ENCODE data around the gene GALNTL6. TPM values are rescaled to one million over a fixed set of nuclear protein-coding genes. Genes with fewer than 3 reads are reported as not detected.
"Not testable (repeated sequence)": the region's sequence is repeated elsewhere in the genome, so short reads cannot be mapped to it uniquely, and the experiment has no call there.

Gene GALNTL6
- total and polyA plus RNA-seq, 7 donors: 0.14 to 2.5 (median 0.42) TPM; not detected in 1

- H3K27ac ChIP-seq: no peak overlapping the region
- intact Hi-C loops (cut with DNase I): no loop called here
- no peaks in the 10 kb centered on the region for H3K27me3 ChIP-seq
- no peaks in the 10 kb centered on the region for H3K9me3 ChIP-seq
- H3K4me3 ChIP-seq: no peak overlapping the region
- no peaks in the 10 kb centered on the region for H3K4me1 ChIP-seq
- 94% methylated on average over 11 of the region's 11 CpGs for WGBS, 2 donors
- TF ChIP-seq POLR2AphosphoS5 (IDR thresholded peaks at IDR 0.05) (no peak), EP300 (IDR thresholded peaks at IDR 0.05) (no peak), POLR2A (IDR thresholded peaks at IDR 0.05) (no peak)
- TF ChIP-seq, protein P1, sequence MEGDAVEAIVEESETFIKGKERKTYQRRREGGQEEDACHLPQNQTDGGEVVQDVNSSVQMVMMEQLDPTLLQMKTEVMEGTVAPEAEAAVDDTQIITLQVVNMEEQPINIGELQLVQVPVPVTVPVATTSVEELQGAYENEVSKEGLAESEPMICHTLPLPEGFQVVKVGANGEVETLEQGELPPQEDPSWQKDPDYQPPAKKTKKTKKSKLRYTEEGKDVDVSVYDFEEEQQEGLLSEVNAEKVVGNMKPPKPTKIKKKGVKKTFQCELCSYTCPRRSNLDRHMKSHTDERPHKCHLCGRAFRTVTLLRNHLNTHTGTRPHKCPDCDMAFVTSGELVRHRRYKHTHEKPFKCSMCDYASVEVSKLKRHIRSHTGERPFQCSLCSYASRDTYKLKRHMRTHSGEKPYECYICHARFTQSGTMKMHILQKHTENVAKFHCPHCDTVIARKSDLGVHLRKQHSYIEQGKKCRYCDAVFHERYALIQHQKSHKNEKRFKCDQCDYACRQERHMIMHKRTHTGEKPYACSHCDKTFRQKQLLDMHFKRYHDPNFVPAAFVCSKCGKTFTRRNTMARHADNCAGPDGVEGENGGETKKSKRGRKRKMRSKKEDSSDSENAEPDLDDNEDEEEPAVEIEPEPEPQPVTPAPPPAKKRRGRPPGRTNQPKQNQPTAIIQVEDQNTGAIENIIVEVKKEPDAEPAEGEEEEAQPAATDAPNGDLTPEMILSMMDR (IDR thresholded peaks at IDR 0.05): no peak
- no peak for DNase-seq
- H3K36me3 ChIP-seq: no peaks in the 10 kb centered on the region
Observed at GRCh38 chr4:172951679-172952451, 1138.7 kb downstream of the GALNTL6 start.

- no peak overlapping the region for H3K4me3 ChIP-seq
- H3K27me3 ChIP-seq: no peaks in the 10 kb centered on the region
- no peaks in the 10 kb centered on the region for H3K4me1 ChIP-seq
- WGBS, 2 donors: 19 to 65% methylated on average over 5 of the region's 5 CpGs
- intact Hi-C loops (cut with DNase I): no loop called here
- H3K9me3 ChIP-seq: no peaks in the 10 kb centered on the region
- no peaks in the 10 kb centered on the region for H3K36me3 ChIP-seq
- H3K27ac ChIP-seq: no peak overlapping the region
- DNase-seq: no peak
- TF ChIP-seq EP300 (IDR thresholded peaks at IDR 0.05) (no peak), POLR2A (IDR thresholded peaks at IDR 0.05) (no peak), POLR2AphosphoS5 (IDR thresholded peaks at IDR 0.05) (no peak)
- TF ChIP-seq, protein P1 (IDR thresholded peaks at IDR 0.05): no peak
Observed at GRCh38 chr4:172953896-172954568, 1140.8 kb downstream of the GALNTL6 start.

DNA sequence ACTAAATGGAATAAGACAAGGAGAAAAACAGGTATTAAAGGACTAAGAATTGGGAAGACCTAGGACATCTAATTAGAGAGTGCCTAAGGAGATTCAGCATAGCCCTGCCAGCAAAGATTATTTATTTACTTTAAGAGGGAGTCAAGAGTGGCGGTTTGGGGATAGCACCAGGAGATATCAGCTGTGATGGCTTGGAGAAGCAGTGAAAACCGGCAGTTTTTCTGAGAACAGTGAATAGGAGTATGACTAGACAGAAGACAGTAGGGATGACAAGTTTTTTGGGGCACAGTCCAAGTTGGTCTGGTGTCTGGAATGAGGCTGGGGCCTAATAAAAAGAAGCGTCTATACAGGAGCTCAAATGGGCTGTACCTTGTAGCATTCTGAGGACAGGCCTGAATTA is 1143.1 kb downstream of the GALNTL6 start:
- H3K9me3 ChIP-seq; H3K4me3 ChIP-seq; H3K36me3 ChIP-seq; H3K4me1 ChIP-seq; H3K27me3 ChIP-seq; intact Hi-C loops (cut with DNase I); H3K27ac ChIP-seq; DNase-seq: not testable (repeated sequence)
- 89 to 92% methylated on average over 3 of the region's 3 CpGs for WGBS, 2 donors

DNA sequence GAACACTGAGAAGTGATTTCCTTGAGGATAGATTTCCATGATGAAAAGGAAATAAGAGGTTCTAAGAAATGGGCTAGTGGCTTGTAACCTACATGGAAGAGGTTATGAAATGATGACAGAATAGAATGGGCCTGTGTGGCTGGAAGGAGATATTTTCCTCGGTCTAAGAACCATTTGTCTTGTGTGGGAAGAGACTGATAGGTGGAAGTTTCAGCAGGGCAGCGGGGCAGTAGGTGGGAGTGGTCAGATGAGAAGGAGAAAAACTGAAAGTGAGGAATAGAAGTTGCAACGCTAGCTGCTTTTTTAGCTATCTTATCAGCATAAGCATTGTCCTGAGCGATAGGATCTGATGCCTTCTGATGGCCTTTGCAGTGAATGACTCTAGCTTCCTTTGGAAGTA is 1144.0 kb downstream of the GALNTL6 start:
- Histone ChIP-seq H3K36me3 (no peaks in the 10 kb centered on the region), H3K4me3 (no peak overlapping the region), H3K27ac (no peak overlapping the region), H3K27me3 (no peaks in the 10 kb centered on the region), H3K4me1 (peaks cover 0 to 6% (median 6%) of the 10 kb centered on the region in 4 donors), H3K9me3 (no peaks in the 10 kb centered on the region)
- no peak for TF ChIP-seq POLR2AphosphoS5 (IDR thresholded peaks at IDR 0.05)
- no peak for TF ChIP-seq POLR2A (IDR thresholded peaks at IDR 0.05)
- TF ChIP-seq, protein P1 (IDR thresholded peaks at IDR 0.05): no peak
- no peak for TF ChIP-seq EP300 (IDR thresholded peaks at IDR 0.05)
- WGBS, 2 donors: 90 to 93% methylated on average over 4 of the region's 4 CpGs
- intact Hi-C loops (cut with DNase I): no loop called here
- DNase-seq: no peak

DNA sequence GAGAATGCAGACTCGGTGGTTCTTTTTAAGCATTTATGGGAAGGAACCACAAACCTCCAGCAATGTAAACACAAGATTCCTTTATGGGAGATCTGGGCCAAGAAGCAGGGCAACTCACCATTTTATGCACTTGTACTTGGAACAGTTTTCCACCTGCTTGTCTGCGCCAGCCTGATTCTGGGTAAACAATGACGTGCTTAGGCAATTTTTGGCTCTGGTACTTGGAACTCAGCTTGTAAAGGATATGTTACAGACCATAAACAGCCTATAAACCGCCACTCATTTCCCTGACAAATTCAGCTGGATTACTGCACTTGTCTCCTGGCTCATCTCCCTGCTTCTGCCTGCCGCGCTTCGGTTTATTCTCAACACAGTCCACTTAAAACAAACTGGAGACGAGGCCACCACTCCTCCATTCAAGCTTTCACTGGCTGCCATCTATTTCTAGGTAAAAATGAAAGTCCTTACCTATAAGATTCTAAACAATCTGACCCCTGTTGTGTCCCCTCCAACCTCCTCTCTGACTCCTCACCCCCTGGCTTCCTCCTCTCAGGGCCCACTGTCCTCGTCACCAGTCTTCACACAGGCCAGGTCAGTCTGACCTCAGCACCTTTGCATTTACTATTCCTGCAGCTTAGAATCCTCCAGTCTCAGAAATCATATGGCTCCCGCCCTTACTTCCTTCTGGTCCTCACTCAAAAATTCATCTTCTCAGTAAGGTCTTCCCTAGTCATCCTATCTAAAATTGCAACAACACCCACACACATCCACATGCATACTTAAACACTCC is 1149.6 kb downstream of the GALNTL6 start:
- no peaks in the 10 kb centered on the region for H3K9me3 ChIP-seq
- peak; percentile 90 for DNase-seq
- WGBS, 2 donors: 10 to 54% methylated on average over 10 of the region's 10 CpGs
- no peaks in the 10 kb centered on the region for H3K27me3 ChIP-seq
- TF ChIP-seq EP300 (IDR thresholded peaks at IDR 0.05) (peak; percentile 87 to 98 (median 96)), POLR2AphosphoS5 (IDR thresholded peaks at IDR 0.05) (peak; percentile 93 to 99 (median 98)), POLR2A (IDR thresholded peaks at IDR 0.05) (no peak)
- peaks cover 0 to 31% (median 25%) of the 10 kb centered on the region in 4 donors for H3K4me1 ChIP-seq
- H3K27ac ChIP-seq: peak overlapping the region; percentile 60 to 83 (median 73)
- H3K36me3 ChIP-seq: no peaks in the 10 kb centered on the region
- no peak overlapping the region for H3K4me3 ChIP-seq
- intact Hi-C loops (cut with DNase I): loop anchor here (5.0 to 10.0 kb wide), 2 partner anchors 692 to 1490 kb away; no protein-coding TSS in a partner anchor
